Measurements from ENCODE around the gene LRSAM1.

Gene LRSAM1

DNA sequence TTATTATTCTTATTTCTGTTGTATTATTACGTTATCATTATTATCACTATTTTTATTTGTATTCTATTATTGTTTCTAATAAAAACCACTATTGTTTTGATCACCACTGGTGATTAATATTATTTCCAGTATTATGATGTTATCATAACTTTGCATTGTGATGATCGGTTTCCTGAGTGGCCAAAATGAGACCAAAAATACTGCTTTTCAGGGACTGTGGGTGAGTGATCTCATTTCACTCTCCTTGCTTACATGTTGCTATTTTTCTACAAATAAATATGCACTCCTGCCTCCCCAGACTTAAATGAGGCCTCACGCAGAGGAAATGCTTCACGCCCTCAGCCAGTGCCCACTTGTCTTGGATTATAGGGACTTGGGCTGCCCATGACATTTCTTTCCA is 78.4 kb downstream of the LRSAM1 start:
- H3K4me3 ChIP-seq (ENCODE audit: low read depth, low read length): no peak overlapping the region

DNA sequence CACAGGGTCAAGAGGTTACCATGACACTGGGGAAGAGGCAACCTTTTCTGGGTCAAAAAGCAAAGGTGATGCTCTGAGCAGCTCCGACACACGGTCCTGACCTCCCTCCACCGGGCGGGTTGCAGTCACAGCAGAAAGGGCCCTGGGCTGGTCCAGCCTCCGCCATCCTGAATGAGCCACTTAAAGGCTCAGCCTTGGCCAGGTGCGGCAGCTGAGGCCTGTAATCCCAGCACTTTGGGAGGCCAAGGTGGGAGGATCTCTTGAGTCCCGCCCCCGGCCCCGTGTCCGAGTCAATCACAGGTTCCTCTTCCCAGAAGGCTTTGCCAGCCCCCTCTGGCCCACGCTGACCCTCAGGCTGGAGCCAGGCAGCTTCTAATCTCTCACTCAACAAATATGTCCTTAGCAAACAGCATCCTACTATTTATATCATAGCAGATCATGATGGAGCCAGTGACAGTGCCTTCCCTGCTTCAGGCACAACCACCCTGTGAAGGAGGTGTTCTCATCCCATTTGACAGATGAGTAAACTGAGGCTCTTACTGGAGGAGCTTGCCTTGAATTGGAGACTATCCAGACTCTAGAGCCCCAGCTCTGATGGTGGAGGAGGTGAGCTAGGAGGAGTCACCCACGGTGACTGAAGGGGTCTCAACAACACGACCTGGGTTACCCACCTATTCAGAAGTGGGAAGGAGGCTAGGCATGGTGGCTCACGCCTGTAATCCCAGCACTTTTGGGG is 79.1 kb downstream of the LRSAM1 start:
- H3K4me3 ChIP-seq (ENCODE audit: low read depth, low read length): no peak overlapping the region

DNA sequence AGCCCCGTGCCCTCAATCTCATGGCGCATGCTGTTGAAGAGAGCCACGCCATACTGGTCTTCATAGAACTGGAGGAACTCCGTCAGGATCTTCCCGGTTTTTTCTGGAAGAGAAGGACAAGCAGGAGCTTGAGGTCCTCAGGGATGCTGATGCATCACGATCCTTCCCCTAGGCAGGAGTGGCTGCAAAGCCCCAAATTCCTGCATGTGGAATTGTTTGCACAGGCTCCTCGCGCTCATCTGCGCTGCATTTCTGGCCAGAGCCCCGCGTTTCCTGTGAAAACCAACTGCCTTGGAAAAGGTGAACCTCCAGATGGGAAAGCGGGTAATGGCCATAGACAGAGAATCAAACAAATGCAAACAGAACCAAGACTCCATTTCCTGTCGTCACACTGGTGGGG is 80.4 kb downstream of the LRSAM1 start:
- no peak overlapping the region for H3K4me3 ChIP-seq (ENCODE audit: low read depth, low read length)

DNA sequence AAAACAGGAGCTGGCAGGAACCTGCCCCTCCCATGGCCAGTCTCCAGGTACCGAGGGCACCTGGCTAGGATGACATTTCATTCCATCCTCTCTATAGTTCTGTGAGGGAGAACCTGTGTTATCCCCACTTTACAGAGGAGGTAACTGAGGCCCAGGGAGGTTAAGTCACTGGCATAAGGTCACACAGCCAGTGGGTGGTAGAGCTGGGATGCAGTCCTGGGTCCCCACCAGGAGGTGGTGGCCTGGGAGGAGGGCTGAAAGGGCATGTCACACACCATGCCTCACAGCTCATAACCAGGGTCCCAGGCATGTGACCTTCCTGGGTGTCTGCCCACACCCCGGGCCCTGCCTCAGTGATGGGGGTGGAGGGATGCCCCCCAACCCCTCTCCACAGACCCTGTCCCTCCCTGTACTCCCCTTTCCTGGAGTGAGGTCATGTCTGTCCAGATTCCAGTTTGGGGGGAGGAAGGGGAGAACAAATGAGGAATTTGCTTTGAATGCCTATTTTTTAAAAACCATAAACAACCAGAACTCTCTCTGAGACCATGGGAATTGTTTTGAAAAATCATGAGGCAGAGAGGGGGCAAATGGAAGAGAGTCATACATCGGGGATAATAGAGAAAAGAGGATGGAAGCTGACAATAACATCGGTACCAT is 83.1 kb downstream of the LRSAM1 start:
- H3K4me3 ChIP-seq (ENCODE audit: low read depth, low read length): no peak overlapping the region

DNA sequence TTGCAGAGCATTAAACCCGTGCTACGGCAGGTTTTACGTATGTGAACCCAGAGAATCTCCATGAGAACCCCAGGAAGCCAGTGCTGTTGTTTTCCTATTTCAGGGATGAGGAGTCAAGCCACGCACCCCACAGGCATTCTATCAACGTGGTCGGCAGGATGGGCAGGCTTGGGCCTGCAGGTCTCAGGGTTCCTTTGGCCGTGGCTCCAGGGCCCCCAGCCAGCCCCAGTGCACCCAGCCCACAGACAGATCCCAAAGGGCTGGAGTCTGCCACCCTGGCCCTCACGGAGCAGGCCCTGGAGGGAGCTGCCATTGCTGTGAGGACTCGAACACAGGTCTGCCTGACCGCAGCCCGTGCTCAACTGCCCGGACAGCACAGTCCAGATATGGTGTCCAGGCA is 83.6 kb downstream of the LRSAM1 start:
- no peak overlapping the region for H3K4me3 ChIP-seq (ENCODE audit: low read depth, low read length)

DNA sequence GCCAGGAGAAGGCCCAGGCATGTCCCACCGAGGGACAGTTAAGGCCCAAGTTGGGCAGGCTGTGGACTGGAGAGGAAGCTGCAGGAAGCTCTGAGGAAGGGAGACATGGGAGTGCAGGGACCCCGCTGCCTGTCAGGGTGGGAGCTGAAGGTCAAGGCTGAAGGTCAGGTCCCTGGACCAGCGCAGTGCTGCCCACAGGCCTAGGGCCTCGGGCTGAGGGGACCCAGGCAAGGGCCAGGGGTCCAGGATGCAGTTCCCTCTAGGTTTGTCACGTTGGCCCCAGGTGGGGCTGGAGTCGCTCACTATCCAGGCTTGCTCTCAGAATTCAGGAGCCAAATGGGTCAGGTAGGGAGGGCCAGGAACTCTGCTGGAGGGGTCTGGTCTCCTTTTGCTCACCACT is 84.1 kb downstream of the LRSAM1 start:
- H3K4me3 ChIP-seq (ENCODE audit: low read depth, low read length): no peak overlapping the region

DNA sequence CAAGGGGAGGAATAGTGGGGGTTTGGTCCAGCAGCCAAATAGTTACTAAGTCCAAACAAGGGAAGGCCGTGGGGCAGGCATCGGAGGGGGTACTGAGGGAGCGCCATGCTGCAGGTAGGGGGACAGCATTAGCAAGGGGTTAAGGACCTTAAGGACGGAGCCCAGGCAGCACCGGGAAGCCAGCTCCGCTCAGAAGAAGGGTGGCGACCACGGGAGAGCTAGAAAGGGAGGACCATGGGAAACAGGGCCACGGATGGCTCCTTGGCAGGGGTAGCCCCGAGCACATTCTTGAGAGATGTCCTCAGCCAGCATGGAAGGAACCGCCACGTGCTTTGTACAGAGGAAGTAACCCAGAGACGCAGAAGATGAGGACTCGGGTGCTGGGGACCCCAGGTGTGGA is 84.5 kb downstream of the LRSAM1 start:
- no peak overlapping the region for H3K4me3 ChIP-seq (ENCODE audit: low read depth, low read length)

DNA sequence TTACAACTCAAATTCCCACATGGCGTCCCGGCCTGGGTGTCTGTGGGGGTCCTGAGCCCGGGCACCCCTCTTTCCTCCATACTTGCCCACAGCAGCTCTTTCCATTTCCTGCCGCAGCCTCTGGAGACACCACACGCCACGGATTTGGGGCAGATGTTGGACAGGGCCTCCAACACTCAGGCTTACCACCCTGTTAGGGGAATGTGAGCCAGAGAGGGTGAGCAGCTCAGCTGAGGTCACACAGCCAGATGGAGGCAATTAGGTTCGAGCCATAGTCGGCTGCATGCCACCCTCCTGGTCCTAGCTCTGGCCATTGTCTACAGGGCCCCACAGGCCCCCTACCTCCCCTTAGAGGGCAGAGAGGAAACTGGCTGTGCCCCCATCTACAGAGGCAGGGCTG is 85.2 kb downstream of the LRSAM1 start:
- no peak overlapping the region for H3K4me3 ChIP-seq (ENCODE audit: low read depth, low read length)

DNA sequence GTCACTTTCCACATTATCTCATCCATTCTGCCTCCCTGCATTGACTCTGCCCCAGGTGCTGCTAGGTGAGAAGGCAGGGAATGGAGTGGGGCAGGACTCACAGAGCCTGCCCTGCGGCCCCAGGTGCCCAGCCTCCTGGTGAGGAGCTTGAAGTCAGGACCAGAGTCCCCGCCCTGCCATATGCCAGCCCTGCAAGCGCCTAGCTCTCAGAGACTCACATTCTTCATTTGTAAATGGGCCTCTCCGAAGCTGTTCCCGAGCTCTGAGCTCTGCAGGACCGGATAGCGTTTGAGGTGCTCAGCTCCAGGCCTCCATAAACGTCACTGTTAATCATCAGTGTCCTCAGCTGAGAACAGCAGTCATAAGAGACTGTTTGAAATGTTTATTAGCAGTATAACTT is 85.7 kb downstream of the LRSAM1 start:
- no peak overlapping the region for H3K4me3 ChIP-seq (ENCODE audit: low read depth, low read length)

DNA sequence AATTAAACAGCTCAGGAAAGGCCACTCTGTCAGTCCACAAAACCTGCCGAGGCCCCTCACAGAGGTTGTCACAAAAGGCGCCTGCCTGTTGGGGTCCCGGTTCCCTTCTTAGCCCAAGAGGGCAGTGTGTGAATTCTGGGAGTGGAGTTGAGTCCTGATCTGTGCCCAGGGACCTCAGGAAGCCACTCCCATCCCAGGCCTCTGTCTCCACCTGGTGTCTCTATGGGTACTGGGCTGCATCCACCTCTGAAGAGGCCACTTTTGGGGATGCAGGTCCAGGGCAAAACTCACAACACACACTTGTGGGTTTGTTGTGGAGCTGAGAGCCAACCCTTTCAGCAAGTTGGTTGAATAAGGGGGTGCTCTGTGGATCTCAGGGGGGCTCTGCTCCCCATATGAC is 86.5 kb downstream of the LRSAM1 start:
- H3K4me3 ChIP-seq (ENCODE audit: low read depth, low read length): no peak overlapping the region

DNA sequence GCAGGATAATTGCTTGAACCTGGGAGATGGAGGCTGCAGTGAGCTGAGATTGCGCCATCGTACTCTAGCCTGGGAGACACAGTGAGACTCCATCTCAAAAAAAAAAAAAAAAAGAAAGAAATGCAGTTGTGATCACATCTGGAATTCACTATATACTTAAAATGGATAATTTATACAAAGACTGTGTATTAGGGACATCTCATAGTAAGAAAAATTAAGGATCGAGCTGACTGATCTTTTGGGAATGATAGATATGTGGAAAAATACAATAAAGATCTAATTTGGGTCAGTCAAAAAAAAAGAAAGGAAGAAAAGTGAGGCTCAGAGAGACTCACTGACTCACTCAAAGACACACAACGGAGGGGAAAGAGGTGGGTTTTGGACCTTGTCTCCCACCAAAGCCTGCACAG is 87.5 kb downstream of the LRSAM1 start:
- no peak overlapping the region for H3K4me3 ChIP-seq (ENCODE audit: low read depth, low read length)

DNA sequence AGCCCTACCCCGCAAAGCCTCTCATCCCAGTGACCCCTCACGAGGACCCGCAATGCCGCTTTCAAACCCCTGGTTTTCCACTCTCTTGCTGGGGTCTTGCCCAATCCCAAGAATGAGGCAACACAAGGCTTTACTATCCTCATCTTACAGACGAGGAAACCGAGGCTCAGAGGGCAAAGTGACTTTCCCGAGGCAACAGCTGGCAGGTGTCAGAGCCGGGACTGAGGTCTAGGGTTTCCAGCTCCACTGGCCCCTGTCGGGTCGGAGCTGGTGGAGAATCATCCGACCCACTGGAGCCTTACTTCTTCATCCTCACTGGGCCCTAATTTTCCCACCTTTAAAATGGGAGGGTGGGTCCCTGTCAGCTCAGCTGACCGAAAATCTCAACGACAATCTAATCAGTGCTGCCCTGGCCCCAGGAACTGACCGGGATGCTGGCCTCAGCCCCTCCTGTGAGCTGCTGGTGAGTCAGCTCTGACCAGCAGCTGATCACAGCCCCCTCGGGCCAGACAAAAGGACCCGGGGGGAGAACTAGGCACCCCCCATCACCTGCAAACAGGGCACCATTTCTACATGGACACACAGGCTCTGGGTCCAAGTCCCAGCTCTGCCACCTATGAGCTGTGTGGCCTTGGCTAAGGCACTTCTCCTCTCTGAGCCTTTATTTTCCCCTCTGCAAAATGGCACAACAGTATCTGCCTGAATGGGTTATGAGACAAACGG is 88.1 kb downstream of the LRSAM1 start:
- H3K4me3 ChIP-seq (ENCODE audit: low read depth, low read length): no peak overlapping the region

DNA sequence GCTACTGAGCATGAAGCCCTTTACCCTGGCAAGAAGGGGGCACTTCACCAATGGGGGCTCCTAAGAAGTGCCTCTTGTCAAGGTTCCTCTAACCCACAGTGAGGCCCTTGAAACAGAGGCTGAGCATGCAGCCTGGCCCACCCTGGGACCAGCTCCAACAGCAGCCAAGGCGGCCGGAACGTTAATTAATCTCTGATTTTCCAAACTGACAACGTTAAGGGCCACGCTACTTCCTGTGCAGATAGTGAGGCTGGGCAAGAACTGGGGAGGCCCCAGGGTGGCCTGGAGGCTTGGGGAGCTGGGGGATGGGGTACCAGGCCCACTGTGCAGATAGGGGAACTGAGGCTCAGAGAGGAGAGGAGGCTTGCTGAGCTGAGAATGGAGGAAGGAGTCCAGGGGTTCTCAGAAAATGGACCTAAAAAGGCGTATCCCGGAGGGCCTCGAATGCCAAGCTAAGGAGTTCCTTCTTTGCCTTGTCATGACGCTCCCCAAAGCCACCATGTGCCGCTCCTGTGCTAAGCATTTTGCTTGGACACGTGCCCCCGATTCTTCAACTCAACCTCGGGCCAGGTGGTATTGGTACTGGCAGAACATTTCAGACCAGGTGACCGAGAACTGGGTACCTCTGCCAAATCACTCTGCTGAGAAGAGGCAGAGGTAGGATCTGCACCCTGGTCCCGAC is 88.8 kb downstream of the LRSAM1 start:
- H3K4me3 ChIP-seq (ENCODE audit: low read depth, low read length): no peak overlapping the region

DNA sequence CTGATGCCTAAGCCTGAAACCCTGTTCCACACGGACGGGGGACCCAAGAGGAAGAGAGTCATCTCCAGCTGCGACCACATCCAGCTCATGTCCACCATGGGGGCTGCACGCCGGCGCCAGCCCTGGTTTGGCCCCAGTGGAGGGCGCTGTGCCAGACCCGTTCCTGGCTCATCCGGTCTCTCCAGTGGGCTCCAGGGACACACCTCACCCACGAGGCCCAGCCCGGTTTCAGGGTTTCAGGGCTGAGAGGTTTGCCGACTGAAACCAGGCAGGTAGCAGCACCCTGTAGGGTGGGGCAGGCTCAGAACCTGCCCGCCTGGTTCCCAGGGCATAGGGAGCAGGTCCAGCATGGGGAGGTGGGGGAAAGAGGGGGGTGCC is 89.3 kb downstream of the LRSAM1 start:
- no peak overlapping the region for H3K4me3 ChIP-seq (ENCODE audit: low read depth, low read length)

DNA sequence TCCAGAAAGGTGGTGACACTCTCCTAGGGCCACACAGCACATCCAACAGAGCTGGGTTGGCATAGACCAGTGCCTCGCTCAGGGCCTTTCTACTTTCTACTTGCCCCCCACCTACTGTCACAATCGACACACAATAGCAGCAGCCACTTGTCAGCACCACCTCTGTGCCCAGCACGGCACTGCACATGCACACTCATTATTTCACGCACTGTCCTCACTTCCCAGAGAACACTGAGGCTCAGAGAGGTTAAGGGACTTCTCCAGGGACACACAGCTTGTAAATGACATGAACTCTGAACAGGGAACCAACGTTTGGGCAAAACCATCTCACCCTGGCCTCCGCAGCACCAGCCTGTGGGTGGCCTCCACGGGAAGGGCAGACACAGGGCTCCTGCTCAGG is 89.9 kb downstream of the LRSAM1 start:
- no peak overlapping the region for H3K4me3 ChIP-seq (ENCODE audit: low read depth, low read length)

DNA sequence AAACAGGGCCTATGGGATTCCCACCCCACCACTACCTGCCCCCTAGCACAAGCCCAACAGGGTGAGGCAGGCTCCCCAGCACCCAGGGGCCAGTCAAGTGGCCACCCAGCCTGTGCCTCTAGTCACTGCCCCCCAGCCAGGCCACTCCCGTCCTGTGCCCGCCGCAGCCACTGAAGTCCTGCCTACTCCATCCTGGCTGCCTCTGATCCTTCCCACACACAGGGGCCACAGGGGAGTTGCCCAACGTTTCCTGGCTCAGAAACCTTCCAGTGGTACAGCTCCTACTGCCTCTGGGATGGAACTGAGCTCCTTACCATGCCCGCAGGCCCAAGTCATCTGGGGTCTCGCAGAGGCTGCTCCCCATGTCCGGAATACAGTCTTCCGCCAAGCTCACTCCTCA is 90.6 kb downstream of the LRSAM1 start:
- no peak overlapping the region for H3K4me3 ChIP-seq (ENCODE audit: low read depth, low read length)

DNA sequence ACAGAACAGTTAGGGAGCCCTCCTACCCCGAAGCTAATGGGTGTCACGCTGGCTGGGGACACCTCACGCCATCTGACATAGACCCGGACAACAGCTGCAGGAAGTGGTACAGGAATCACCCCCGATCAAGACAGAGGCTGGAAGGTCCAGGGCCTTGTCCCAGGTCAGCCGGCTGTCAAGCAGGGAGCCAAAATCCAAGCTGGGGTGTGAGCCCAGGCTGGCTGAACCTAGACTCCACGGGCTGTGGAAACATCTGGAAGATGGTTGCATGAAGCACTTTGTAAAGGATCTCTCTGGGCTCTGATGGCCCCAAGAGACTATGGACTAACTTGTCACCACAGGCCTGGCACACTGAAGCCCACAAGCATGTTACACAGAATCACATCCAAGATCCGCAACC is 91.9 kb downstream of the LRSAM1 start:
- H3K4me3 ChIP-seq (ENCODE audit: low read depth, low read length): no peak overlapping the region

DNA sequence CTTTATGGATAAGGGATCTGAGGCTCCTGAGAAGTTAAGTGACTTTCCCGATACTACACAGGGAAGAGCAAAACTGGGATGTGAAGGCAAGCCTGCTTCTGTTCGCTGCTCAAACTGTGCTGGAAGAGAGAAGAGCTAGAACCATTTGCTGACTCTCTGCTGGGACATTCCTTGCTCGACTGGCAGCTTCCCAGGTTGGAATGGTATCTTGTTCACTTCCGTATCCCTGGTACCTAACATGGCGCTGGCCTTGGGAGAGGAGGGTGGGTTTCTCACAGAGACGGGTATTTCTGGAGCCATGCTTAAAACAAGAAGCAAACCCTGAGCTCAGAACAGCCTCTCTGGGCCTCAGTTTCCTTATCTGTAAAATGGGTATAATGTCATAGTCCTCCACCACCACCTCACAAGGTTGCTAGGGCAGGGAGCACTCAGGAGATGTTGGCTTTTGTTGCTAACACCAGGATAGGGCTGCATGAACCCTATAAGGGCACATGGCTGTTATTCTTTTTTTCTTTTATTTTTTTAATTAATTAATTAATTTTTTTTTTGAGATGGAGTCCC is 92.7 kb downstream of the LRSAM1 start:
- no peak overlapping the region for H3K4me3 ChIP-seq (ENCODE audit: low read depth, low read length)

DNA sequence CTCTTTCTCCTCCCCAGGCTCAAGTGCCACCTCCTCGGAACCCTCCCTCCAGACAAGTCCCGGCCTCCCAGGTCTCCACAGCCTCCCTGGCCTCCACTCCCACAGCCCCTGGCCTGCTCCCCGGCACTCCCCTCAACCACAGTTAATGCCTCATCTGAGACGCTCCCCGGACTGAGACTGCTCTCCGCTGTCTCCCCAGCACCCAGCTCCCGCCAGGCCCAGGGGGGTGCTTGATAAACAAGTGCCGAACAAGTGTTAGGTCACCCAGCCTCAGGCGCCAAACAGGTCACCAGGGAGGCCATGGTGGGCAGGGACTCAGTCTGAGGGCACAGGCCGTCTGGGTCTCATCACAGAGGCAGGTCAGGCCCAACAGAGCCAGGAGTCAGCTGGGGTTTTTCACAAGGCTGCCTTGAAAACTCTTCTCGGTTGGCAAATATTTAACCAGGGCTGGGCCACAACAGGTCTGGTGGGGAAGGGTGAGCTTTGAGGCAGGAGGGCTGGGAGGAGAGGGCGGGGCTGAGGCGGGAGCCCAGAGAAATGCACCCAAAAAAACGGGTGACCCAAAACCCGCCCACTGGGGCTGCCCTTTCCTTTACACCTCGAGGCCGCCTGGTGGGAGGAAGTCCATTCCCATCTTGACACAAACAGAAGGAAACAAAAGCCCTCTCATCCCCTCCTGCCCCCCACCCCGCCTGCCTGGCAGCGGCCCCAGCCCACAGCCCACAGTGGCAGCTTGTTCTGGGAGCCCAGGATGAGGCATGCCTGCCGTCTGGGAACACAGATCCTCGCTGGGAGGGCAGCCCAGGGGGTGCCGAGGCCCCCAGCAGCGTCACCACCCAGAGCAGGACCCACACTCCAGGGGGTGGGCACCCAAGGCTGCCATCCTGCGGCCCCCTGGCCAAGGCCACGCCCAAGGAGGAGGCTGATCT is 94.2 kb downstream of the LRSAM1 start:
- no peak overlapping the region for H3K4me3 ChIP-seq (ENCODE audit: low read depth, low read length)

DNA sequence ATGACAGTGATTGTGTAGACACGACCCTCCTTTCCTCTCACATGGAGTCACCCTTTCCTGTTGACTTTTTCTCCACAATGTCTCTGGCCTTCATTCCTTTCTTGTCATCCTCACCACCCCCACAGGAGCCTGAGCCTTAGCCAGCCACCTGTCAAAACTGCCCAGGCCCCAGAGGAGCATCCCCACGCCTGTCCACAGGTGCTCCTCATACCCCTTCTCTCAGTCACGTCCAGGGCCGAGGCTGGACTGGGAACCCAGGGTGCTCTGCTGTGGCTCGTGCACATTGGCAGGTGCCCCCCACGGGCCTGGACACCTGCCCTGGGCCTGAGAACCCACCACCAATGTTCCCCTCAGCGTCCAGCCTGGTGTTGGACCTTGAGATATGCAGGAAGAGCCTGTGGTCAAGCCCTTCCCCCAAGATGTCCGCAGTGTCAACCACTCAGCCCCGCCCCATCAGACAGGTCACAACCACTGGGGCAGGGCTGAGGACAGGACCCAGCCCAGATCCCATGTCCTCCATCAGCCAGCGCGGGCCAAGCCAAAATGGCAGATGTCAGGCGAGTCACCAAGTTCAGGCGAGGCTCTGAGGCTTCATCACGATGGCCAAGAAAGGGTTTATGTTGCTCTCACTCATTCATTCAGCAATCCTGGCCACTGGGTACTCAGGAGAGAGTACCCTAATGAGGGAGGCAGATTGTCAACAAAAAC is 95.0 kb downstream of the LRSAM1 start:
- no peak overlapping the region for H3K4me3 ChIP-seq (ENCODE audit: low read depth, low read length)

Data from iPS-11a (cell line).